Kidney (tissue), 14 donors: ENCODE results near the gene FIGNL2. TPM values are rescaled to one million over a fixed set of nuclear protein-coding genes. Genes with fewer than 3 reads are reported as not detected.
A peak's percentile ranks its signal among the peaks of the same experiment; 100 is the strongest.

Experiments
- DNase-seq, 5 donors: peaks; one replicate each; pipeline ENCODE4 v3.0.0-alpha.2; 2013 to 2020
- FAIRE-seq: peaks from 2 replicates; lab custom pipeline; 2012; peaks lifted over from hg19 to GRCh38; lab: Jason Lieb, UNC
- H3K27ac ChIP-seq, 2 donors: one replicate each; pipeline ENCODE4 v1.7.0; 2013; ENCODE audit warnings: low read depth in 2 of 2, low read length in 2 of 2, inconsistent platforms in 1 of 2
- H3K27me3 ChIP-seq: one replicate; pipeline ENCODE4 v1.7.1; 2013; ENCODE audit warnings: low read length, inconsistent platforms; ENCODE audit not compliant: control insufficient read depth, insufficient read depth
- H3K36me3 ChIP-seq, 3 donors: one replicate each; pipeline versions ENCODE4 v1.7.0 to v1.7.1; 2013; ENCODE audit warnings: low read length in 3 of 3, control low read depth in 1 of 3, inconsistent platforms in 1 of 3; ENCODE audit not compliant: insufficient read depth in 3 of 3, control insufficient read depth in 2 of 3
- H3K4me1 ChIP-seq, 3 donors: one replicate each; pipeline versions ENCODE4 v1.7.0 to v1.7.1; 2013; ENCODE audit warnings: low read length in 3 of 3, inconsistent platforms in 1 of 3, low read depth in 1 of 3; ENCODE audit not compliant: control insufficient read depth in 2 of 3, insufficient read depth in 2 of 3
- H3K4me3 ChIP-seq, 3 donors: one replicate each; pipeline versions ENCODE4 v1.7.0 to v1.8.1; 2013; ENCODE audit warnings: low read length in 3 of 3, control low read depth in 1 of 3, inconsistent platforms in 1 of 3
- H3K9ac ChIP-seq, 3 donors: one replicate each; pipeline versions ENCODE4 v1.7.0 to v1.7.1; 2013; ENCODE audit warnings: low read length in 3 of 3, control low read depth in 1 of 3, inconsistent platforms in 1 of 3
- H3K9me3 ChIP-seq, 3 donors: one replicate each; pipeline versions ENCODE4 v1.7.0 to v1.7.1; 2013; ENCODE audit warnings: low read length in 3 of 3, control low read depth in 1 of 3, inconsistent platforms in 1 of 3; ENCODE audit not compliant: control insufficient read depth in 2 of 3, insufficient read depth in 1 of 3
- CTCF ChIP-seq: IDR thresholded peaks from 3 replicates; pipeline ENCODE4 v1.5.1; 2012; ENCODE audit warnings: mild to moderate bottlenecking, moderate library complexity, borderline replicate concordance; ENCODE audit not compliant: insufficient read depth; ENCODE audit errors: extremely low read depth
- intact Hi-C: fragments of 100-400 bp; cut with DNase I; formaldehyde crosslinking; loops from one replicate; pipeline ENCODE4 v1.11.1; 2022
- polyA plus RNA-seq: library from polyadenylated mRNA; stranded (reverse); fragments of 350-450 nt; fragmentation: Illumina TruSeq; extraction: RNeasy Lipid Tissue Mini Kit (QIAGEN cat#74804); gene quantifications from one replicate; pipeline ENCODE4 v1.2.3, GENCODE V29; 2014; ENCODE audit warnings: low read depth, low replicate concordance; ENCODE audit not compliant: insufficient read depth
- total RNA-seq: library from RNA; stranded (reverse); fragmentation: NEBNext Ultra II Directional; extraction: Animal tissue kit (Norgen Biotek cat#: 25700); gene quantifications from one replicate; pipeline ENCODE4 v1.2.1, GENCODE V29; 2021
- donor health status: control.
- donor health status: control.
- donor health status: control.
- donor health status: control.
- donor health status: control.
- donor health status: DM: yes; HTN: yes; CAD: no.
- donor health status: Normal renal cell carcinoma (clear cell type).

FIGNL2 gene
- total and polyA plus RNA-seq, 2 donors from 2014 or later, result 3.1 to 6.1 TPM

- H3K4me1 ChIP-seq, result peaks cover 2 to 11% (median 10%) of the 10 kb centered on the region in 3 donors
- no peak overlapping the region for H3K4me3 ChIP-seq
- no peak overlapping the region for H3K9ac ChIP-seq
- peak in 2 of 5 donors; percentile 45 to 49 for DNase-seq
- no peaks in the 10 kb centered on the region for H3K27me3 ChIP-seq
- H3K36me3 ChIP-seq, result no peaks in the 10 kb centered on the region
- intact Hi-C loops, result no loop called here
- H3K27ac ChIP-seq, result no peak overlapping the region
- no peaks in the 10 kb centered on the region for H3K9me3 ChIP-seq
- no peak for TF ChIP-seq CTCF
- FAIRE-seq, result no peak
Measured at GRCh38 chr12:51873251-51873994, 24.9 kb upstream of the FIGNL2 start.

GRCh38 chr12:51872689-51872981, 24.1 kb upstream of the FIGNL2 start:
- intact Hi-C loops, result no loop called here

GRCh38 chr12:51871918-51872688, 23.6 kb upstream of the FIGNL2 start:
- Histone ChIP-seq H3K27ac (no peak overlapping the region), H3K9ac (no peak overlapping the region), H3K27me3 (no peaks in the 10 kb centered on the region), H3K4me1 (peaks cover 2 to 12% (median 10%) of the 10 kb centered on the region in 3 donors), H3K36me3 (no peaks in the 10 kb centered on the region), H3K9me3 (no peaks in the 10 kb centered on the region), H3K4me3 (no peak overlapping the region)
- TF ChIP-seq CTCF, result no peak
- DNase-seq, result peak; percentile 20 to 75 (median 56)
- FAIRE-seq, result no peak
- intact Hi-C loops, result no loop called here

More at GRCh38 chr12:51872689-51872981, 24.1 kb upstream of the FIGNL2 start:
- Histone ChIP-seq H3K36me3 (no peaks in the 10 kb centered on the region), H3K4me1 (peaks cover 2 to 12% (median 10%) of the 10 kb centered on the region in 3 donors), H3K9ac (no peak overlapping the region), H3K4me3 (no peak overlapping the region), H3K27ac (no peak overlapping the region), H3K27me3 (no peaks in the 10 kb centered on the region), H3K9me3 (no peaks in the 10 kb centered on the region)
- TF ChIP-seq CTCF, result no peak
- no peak for DNase-seq
- no peak for FAIRE-seq
